ENCODE measurements around the gene PCDH9. TPM values are rescaled to one million over a fixed set of nuclear protein-coding genes. Genes with fewer than 3 reads are reported as not detected.
A peak's percentile ranks its signal among the peaks of the same experiment; 100 is the strongest.

The PCDH9 gene
- total RNA-seq, 1 donor from 2014 or later: 14.7 TPM

GRCh38 chr13:66995203-66995611 lies 234.9 kb downstream of the PCDH9 start:
- intact Hi-C loops (cut with micrococcal nuclease): no loop called here
- peaks cover 11% of the 10 kb centered on the region for H3K4me1 ChIP-seq
- TF ChIP-seq CTCF (IDR thresholded peaks at IDR 0.05; ENCODE audit: borderline replicate concordance): no peak
- H3K27me3 ChIP-seq (ENCODE audit: low read depth): no peaks in the 10 kb centered on the region
- no peaks in the 10 kb centered on the region for H3K36me3 ChIP-seq
- no peak overlapping the region for H3K27ac ChIP-seq (replicated peaks)
- H3K4me3 ChIP-seq: peak overlapping the region; percentile 52
- no peak for DNase-seq
- no peaks in the 10 kb centered on the region for H3K9me3 ChIP-seq (replicated peaks)

- TF ChIP-seq CTCF (IDR thresholded peaks at IDR 0.05; ENCODE audit: borderline replicate concordance): no peak
- no peak for DNase-seq
- intact Hi-C loops (cut with micrococcal nuclease): no loop called here
Observed at GRCh38 chr13:66994517-66995202, 235.5 kb downstream of the PCDH9 start.

GRCh38 chr13:66994097-66994496 lies 236.0 kb downstream of the PCDH9 start:
- Histone ChIP-seq H3K36me3 (no peaks in the 10 kb centered on the region), H3K27me3 (ENCODE audit: low read depth) (no peaks in the 10 kb centered on the region), H3K4me1 (peaks cover 11% of the 10 kb centered on the region), H3K9me3 (replicated peaks) (no peaks in the 10 kb centered on the region), H3K27ac (replicated peaks) (no peak overlapping the region), H3K4me3 (peak overlapping the region; percentile 52)
- intact Hi-C loops (cut with micrococcal nuclease): no loop called here
- peak; percentile 66 for TF ChIP-seq CTCF (IDR thresholded peaks at IDR 0.05; ENCODE audit: borderline replicate concordance)
- DNase-seq: peak; percentile 45

More at GRCh38 chr13:66994517-66995202, 235.5 kb downstream of the PCDH9 start:
- H3K9me3 ChIP-seq (replicated peaks): no peaks in the 10 kb centered on the region
- no peaks in the 10 kb centered on the region for H3K36me3 ChIP-seq
- H3K4me3 ChIP-seq: peak overlapping the region; percentile 52
- no peak overlapping the region for H3K27ac ChIP-seq (replicated peaks)
- H3K27me3 ChIP-seq (ENCODE audit: low read depth): no peaks in the 10 kb centered on the region
- peaks cover 11% of the 10 kb centered on the region for H3K4me1 ChIP-seq

- Histone ChIP-seq H3K9me3 (replicated peaks) (no peaks in the 10 kb centered on the region), H3K4me1 (peaks cover 11% of the 10 kb centered on the region), H3K36me3 (no peaks in the 10 kb centered on the region), H3K27me3 (ENCODE audit: low read depth) (no peaks in the 10 kb centered on the region), H3K27ac (replicated peaks) (no peak overlapping the region), H3K4me3 (no peak overlapping the region)
- intact Hi-C loops (cut with micrococcal nuclease): no loop called here
- no peak for TF ChIP-seq CTCF (IDR thresholded peaks at IDR 0.05; ENCODE audit: borderline replicate concordance)
- no peak for DNase-seq
Observed at GRCh38 chr13:66992719-66993118, 237.4 kb downstream of the PCDH9 start.

GRCh38 chr13:66992183-66992582 lies 238.0 kb downstream of the PCDH9 start:
- H3K4me1 ChIP-seq: peaks cover 11% of the 10 kb centered on the region
- no peak overlapping the region for H3K27ac ChIP-seq (replicated peaks)
- intact Hi-C loops (cut with micrococcal nuclease): no loop called here
- no peaks in the 10 kb centered on the region for H3K9me3 ChIP-seq (replicated peaks)
- H3K27me3 ChIP-seq (ENCODE audit: low read depth): no peaks in the 10 kb centered on the region
- no peak for TF ChIP-seq CTCF (IDR thresholded peaks at IDR 0.05; ENCODE audit: borderline replicate concordance)
- no peaks in the 10 kb centered on the region for H3K36me3 ChIP-seq
- DNase-seq: no peak
- no peak overlapping the region for H3K4me3 ChIP-seq
